NCI-H1092 (cell line): ENCODE data around the gene NUTM1.
"Not testable (repeated sequence)": the region's sequence is repeated elsewhere in the genome, so short reads cannot be mapped to it uniquely, and the experiment has no call there.

Source experiments
- DNase-seq: peaks from one replicate; lab custom pipeline; 2025; lab: John Stamatoyannopoulos, UW

The NUTM1 gene

GRCh38 chr15:34365836-34366235 is 22.7 kb downstream of the NUTM1 start:
- DNase-seq, result no peak

- peak; percentile 22 for DNase-seq
These were observed 23.4 kb downstream of the NUTM1 start for GRCh38 chr15:34366271-34367065.

GRCh38 chr15:34367101-34368081 is 24.3 kb downstream of the NUTM1 start, which contains the start of gene LPCAT4:
TSS of gene LPCAT4 (minus strand) at chr15:34367196. CDS start at chr15:34367100, 96 bp downstream.
- peak; percentile 76 for DNase-seq

- no peak for DNase-seq
These were observed 27.0 kb downstream of the NUTM1 start for GRCh38 chr15:34370129-34370528.

- DNase-seq, result no peak
These were observed 27.5 kb downstream of the NUTM1 start for GRCh38 chr15:34370643-34371042.

GRCh38 chr15:34373951-34374350 is 30.8 kb downstream of the NUTM1 start:
- no peak for DNase-seq

- DNase-seq, result no peak
These were observed 31.7 kb downstream of the NUTM1 start for GRCh38 chr15:34374816-34375215.

GRCh38 chr15:34375541-34375940 is 32.4 kb downstream of the NUTM1 start:
- not testable (repeated sequence) for DNase-seq

GRCh38 chr15:34376856-34377255 is 33.7 kb downstream of the NUTM1 start:
- no peak for DNase-seq

- DNase-seq, result not testable (repeated sequence)
These were observed 37.4 kb downstream of the NUTM1 start for GRCh38 chr15:34380491-34380890.

GRCh38 chr15:34381829-34382521 is 38.9 kb downstream of the NUTM1 start:
- not testable (repeated sequence) for DNase-seq

- DNase-seq, result not testable (repeated sequence)
These were observed 46.5 kb downstream of the NUTM1 start for GRCh38 chr15:34389594-34390086.

- DNase-seq, result not testable (repeated sequence)
These were observed 49.9 kb downstream of the NUTM1 start for GRCh38 chr15:34392981-34393380.

- not testable (repeated sequence) for DNase-seq
These were observed 54.6 kb downstream of the NUTM1 start for GRCh38 chr15:34397637-34398259.

- not testable (repeated sequence) for DNase-seq
These were observed 60.1 kb downstream of the NUTM1 start for GRCh38 chr15:34403160-34403598.

- DNase-seq, result not testable (repeated sequence)
These were observed 60.8 kb downstream of the NUTM1 start for GRCh38 chr15:34403899-34404298.
